NCI-H82 treated with DMSO at 0.1 percent for 48 hours (cell line): ENCODE data around the gene WNK2.

Experiments
- DNase-seq: peaks from one replicate; lab custom pipeline; 2025; ENCODE audit not compliant: unreplicated experiment; lab: John Stamatoyannopoulos, UW

Gene WNK2

DNA sequence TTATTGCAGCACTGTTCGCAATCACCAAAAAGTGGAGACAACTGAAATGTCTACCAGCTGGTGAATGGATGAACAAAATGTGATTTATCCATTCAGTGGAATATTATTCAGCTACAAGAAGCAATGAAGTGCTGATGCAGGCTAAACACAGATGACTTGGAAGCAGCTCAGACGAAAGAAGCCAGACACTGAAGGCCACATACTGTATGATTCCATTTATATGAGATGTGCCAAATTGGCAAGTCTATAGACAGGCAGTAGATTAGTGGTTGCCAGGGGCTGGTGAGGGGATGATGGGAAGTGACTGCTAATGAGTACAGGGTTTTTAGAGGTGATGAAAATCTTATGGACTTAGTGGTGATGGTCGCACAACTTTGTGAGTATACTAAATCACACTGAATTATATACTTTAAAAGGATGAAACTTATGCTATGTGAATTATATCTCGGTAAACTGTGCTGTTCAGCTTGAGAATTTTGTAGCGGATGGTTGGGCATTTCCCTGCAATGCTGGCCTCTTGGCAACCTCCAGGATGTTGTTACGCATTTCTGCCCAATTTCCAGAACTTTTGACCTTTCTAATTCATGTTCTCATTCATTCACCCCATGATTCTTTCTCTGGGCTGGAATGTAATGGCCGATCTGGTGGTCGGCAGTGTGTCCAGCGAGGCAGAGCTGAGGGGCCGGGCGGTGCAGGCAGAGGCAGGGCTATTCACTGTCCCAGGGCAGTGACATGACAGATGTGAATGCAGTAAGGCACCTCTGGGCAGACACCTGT lies 22.0 kb upstream of the WNK2 start:
- DNase-seq: no peak

- DNase-seq: no peak
Measured at GRCh38 chr9:93164085-93164484, 19.9 kb upstream of the WNK2 start.

DNA sequence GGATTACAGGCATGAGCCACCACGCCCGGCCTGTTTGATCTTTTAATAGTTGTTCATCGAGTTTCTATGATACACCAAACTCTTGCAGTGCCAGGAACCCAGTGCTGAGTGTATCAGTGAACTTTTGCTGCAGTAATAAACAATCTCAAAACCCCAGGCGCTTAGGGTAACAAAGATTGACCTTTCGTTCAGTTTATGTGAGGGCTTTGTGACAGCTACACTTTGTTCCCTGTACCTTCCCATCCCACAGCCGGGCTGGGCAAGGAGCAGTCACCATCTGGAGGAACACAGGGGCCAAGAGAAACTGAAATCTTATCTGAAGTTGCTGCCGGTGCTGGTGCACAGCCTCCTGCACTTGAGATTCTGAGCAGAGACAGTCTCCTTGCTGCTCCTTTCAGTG lies 17.2 kb upstream of the WNK2 start:
- no peak for DNase-seq

GRCh38 chr9:93167185-93167584 lies 16.8 kb upstream of the WNK2 start:
- no peak for DNase-seq

GRCh38 chr9:93167838-93168237 lies 16.1 kb upstream of the WNK2 start:
- DNase-seq: no peak

DNA sequence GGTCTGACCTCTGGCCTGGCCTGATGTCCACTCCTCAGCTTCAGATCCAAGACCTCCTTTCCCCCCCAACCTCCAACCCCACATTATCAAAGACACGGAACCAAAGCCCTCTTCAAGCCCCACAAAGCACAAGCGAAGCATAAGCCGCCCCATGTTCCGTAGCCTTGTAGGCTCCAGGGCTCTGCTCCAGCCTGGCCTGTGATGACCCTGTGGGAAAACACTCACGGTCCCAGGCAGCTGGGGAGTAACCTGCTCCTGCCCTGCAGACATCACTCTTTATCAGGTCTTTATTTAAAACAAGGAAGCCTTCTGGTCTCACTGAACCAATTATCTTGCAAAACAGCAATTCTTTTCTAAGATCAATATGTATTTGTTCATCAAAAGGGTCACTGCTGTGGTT lies 15.4 kb upstream of the WNK2 start:
- DNase-seq: no peak

DNA sequence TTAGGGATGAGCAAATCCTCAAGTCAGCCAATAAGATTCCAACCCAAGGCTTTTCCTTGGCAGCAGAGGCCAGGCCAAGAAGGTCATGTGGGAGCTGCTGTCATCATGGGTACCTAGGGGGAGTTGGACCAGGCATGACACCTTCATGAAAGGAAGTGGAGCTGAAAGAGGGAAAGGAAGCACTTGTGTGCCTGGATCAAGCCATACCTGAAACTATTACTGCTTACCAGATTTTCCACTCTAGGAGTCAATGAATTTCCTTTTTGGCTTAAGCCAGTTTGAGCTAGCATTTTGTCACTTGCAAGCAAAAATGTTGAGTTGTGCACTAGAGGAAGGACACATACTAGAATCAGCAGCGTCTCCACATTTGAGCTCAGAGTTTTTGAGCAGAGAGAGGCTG lies 14.5 kb upstream of the WNK2 start:
- no peak for DNase-seq

GRCh38 chr9:93170571-93170970 lies 13.4 kb upstream of the WNK2 start:
- DNase-seq: no peak

DNA sequence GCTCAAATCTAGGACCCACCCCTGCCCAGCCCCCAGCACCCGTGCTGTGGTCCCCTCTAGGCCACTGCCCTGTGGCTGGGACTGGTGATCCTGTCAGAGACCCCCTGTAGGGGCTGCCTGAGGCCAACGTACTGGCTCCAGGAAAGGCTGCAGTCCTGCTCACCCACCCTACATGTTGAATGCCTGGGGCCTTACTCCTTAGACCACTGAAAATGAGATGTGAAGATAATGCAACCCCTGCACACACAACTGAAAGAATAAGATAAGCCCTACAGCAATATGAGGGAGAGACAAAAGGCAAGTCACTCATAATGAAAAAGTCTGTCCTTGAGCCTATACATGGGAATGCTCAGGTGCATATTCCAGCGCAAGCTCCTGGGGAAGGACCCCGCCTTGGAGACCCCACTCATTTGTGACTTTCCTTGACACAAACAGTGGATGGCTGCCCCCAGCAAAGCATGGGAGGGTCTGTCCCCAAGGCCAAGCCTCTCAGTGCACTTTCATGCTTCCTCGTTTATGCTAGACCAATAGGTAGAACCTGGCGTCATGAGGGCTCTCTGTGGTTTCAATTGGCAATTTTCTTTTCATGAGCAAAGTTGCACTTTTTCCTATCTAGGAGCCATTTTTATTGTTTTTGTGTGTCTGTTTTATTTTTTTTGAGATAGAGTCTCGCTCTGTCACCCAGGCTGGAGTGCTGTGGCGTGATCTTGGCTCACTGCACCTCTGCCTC lies 12.5 kb upstream of the WNK2 start:
- DNase-seq: no peak

DNA sequence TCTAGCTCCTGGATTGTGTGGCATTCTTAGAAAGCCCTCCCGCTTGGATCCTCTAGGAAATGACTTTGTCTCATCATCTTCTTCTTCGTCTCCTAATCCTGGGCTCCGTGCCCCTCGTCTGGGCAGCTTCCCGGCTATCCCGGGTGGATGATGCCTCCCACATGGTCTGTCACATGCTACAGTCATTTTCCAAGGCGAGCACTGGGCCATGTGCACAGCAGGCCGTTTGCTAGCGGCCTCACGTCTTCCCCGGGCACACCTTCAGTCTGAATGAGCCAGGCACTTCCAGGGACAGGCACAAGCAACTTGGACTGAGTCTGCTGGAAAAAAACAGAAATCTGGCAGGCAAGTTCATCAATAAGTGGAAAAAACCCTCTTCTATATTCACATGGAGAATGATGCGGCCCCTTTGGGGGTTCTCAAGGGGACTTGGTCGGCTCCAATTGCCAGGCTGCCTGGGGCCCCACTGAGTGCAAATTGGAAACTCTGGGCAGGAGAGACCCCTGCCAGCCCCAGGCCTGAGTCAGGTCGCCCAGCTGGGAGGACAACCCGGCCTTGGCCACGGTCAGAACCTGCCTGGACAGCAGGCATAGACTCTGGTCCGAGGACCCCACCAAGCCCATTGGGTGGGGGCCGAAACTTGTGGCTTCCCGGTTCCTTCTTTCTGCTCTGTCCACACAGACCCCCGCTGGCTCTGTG lies 11.1 kb upstream of the WNK2 start:
- no peak for DNase-seq

DNA sequence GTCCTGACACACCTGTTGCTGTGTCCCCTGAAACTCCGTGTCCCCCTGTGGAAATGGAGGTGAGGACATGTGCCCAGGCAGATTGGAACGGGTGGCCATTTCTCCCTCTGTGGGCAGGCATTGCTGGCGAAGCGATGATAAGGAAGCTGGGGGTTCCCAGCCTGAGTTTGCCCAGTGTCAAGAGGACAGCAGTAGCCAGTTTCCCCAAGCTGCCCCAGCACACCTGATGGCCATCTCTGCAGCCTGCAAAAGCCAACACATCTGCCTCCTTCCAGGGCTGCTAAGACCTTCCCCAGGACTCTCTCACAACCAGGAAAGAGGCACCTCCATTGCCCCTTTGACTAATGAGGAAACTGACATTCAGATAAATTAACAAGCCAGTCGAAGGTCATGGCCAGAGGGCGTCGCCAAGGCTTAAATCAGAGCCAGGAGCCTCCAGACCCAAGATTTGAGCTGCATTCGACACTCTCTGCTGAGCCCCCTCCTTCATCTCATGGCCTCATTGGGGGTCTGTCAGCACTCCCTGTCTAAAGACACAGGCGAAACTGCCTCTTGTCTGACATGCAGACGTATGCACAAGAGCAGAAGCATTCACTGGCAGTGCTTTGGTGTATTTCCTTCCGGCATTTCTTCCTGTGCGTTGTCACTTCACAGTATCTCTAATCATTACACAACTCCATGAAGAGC lies 10.4 kb upstream of the WNK2 start:
- DNase-seq: no peak

DNA sequence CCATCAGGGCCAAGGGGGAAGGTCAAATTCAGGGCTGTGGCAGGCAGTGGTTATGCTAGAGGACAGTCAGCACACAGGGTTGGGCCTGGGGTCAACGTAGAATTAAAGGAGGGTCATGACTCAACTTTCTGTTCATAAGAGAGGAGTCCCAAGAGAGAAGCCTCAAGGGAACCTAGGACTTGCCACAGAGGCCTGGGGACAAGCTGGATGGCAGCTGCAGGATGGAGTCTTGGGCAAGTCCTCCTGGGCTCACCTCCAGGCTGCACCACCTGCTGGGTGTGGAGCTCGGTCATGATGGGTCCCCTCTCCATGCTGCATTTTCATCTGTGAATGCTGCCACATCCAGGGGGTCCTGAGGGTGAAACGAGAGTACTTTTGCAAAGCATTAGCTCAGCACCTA lies 9.0 kb upstream of the WNK2 start:
- DNase-seq: no peak

GRCh38 chr9:93177676-93178075 lies 6.3 kb upstream of the WNK2 start:
- no peak for DNase-seq

- DNase-seq: no peak
Measured at GRCh38 chr9:93178851-93179786, 4.8 kb upstream of the WNK2 start.

GRCh38 chr9:93180938-93181337 lies 3.0 kb upstream of the WNK2 start:
- DNase-seq: no peak

DNA sequence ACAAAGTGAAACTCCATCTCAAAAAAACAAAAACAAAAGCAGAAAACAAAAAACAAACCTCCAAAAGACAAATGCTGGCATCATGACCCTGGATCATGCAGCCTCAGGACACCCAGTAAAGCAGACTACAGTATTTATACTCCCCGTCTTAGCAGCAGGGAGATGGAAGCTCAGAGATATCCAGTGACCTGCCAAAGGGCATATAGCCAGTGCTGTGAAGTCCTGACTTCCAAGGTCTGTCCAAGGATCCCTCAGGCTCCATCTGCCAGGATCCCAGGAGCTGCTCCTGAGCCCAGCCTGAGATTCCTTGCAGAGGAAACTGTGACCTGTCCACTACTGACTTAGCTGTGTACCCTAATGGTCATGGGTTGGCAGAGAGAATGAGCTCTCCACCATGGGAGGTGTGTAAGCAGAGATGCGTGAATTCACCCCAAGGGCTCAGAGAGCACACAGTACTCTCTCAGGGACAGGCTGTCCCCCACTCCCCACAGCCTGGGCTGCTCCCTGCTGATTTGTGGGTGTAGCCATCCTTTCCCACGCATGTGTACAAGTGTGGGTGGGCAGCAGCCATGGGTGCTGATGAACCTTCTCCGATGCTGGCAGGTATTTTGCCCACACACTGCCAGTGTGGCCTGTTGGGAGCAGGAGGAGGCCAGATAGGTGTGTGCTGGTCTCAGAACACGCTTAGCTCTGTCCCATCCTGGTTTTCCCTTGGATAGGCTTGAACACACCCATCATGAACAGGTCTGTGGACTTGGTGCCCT lies 2.1 kb upstream of the WNK2 start:
- DNase-seq: no peak

GRCh38 chr9:93182572-93182971 lies 1.4 kb upstream of the WNK2 start:
- no peak for DNase-seq

DNA sequence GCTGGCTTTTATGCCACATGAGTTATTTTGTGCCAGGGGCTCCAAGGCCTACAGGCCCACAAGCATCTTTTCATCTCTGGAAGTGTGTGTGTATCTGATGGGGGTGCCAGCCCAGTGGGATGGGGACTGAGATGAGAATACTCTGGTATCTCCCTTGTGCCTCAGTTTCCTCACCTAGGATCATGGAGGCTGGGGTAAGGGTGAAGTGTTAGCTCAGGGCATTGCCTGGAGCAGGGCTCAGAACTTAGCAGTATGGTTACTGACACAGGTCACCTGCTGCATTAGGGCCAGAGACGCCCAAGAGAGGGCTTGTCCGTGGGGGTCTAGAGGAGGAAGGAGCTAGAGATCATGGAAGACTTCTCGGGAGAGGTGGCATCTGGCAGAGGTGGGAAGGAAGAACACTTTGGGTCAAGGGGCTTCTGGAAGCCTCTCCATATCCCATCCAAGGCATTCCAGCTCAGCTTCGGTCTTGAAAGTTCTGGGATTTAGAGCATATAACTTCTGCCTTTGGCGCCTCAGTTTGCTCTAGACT lies 742 bp upstream of the WNK2 start:
- no peak for DNase-seq
